ENCODE measurements around the gene CCDC88B.

The CCDC88B gene

GRCh38 chr11:64368673-64369074, 28.7 kb downstream of the CCDC88B start:
- Histone ChIP-seq H3K27ac (ENCODE audit: low read depth, low read length) (no peak overlapping the region), H3K27me3 (ENCODE audit: low read length) (no peaks in the 10 kb centered on the region), H3K36me3 (ENCODE audit: low read length) (no peaks in the 10 kb centered on the region), H3F3A (ENCODE audit: insufficient read depth) (no peaks in the 10 kb centered on the region), H3K9ac (ENCODE audit: low read length) (no peak overlapping the region), H2AFZ (ENCODE audit: low read depth, low read length, severe bottlenecking) (no peak overlapping the region), H4K20me1 (ENCODE audit: low read depth, low read length) (no peaks in the 10 kb centered on the region), H3K9me3 (ENCODE audit: insufficient read depth, low read length) (no peaks in the 10 kb centered on the region), H3K4me2 (ENCODE audit: low read depth, low read length, poor library complexity, severe bottlenecking) (no peak overlapping the region), H3K4me3 (ENCODE audit: insufficient read depth, low read length, poor library complexity, severe bottlenecking) (no peak overlapping the region), H3K9me2 (replicated peaks; ENCODE audit: insufficient read depth, low read length) (no peaks in the 10 kb centered on the region), H3K79me2 (ENCODE audit: insufficient read depth, low read length) (no peaks in the 10 kb centered on the region)
- no peak for TF ChIP-seq EZH2phosphoT487 (conservative IDR thresholded peaks at IDR 0.05; ENCODE audit: low read length)
- TF ChIP-seq CTCF (IDR thresholded peaks at IDR 0.05; ENCODE audit: insufficient read depth, low read length, poor library complexity, severe bottlenecking): no peak

- H3K9me2 ChIP-seq (replicated peaks; ENCODE audit: insufficient read depth, low read length): no peaks in the 10 kb centered on the region
- TF ChIP-seq EZH2phosphoT487 (conservative IDR thresholded peaks at IDR 0.05; ENCODE audit: low read length): no peak
- no peak for TF ChIP-seq CTCF (IDR thresholded peaks at IDR 0.05; ENCODE audit: insufficient read depth, low read length, poor library complexity, severe bottlenecking)
- H4K20me1 ChIP-seq (ENCODE audit: low read depth, low read length): no peaks in the 10 kb centered on the region
- H3K9ac ChIP-seq (ENCODE audit: low read length): no peak overlapping the region
- H2AFZ ChIP-seq (ENCODE audit: low read depth, low read length, severe bottlenecking): no peak overlapping the region
- no peaks in the 10 kb centered on the region for H3K79me2 ChIP-seq (ENCODE audit: insufficient read depth, low read length)
- no peak overlapping the region for H3K4me3 ChIP-seq (ENCODE audit: insufficient read depth, low read length, poor library complexity, severe bottlenecking)
- H3K4me2 ChIP-seq (ENCODE audit: low read depth, low read length, poor library complexity, severe bottlenecking): no peak overlapping the region
- no peak overlapping the region for H3K27ac ChIP-seq (ENCODE audit: low read depth, low read length)
- H3K9me3 ChIP-seq (ENCODE audit: insufficient read depth, low read length): no peaks in the 10 kb centered on the region
- H3K27me3 ChIP-seq (ENCODE audit: low read length): no peaks in the 10 kb centered on the region
- no peaks in the 10 kb centered on the region for H3K36me3 ChIP-seq (ENCODE audit: low read length)
- no peaks in the 10 kb centered on the region for H3F3A ChIP-seq (ENCODE audit: insufficient read depth)
These were observed 29.7 kb downstream of the CCDC88B start for GRCh38 chr11:64369440-64370421.

GRCh38 chr11:64371201-64371600, 31.2 kb downstream of the CCDC88B start:
- Histone ChIP-seq H3K9ac (ENCODE audit: low read length) (no peak overlapping the region), H3K79me2 (ENCODE audit: insufficient read depth, low read length) (no peaks in the 10 kb centered on the region), H2AFZ (ENCODE audit: low read depth, low read length, severe bottlenecking) (no peak overlapping the region), H4K20me1 (ENCODE audit: low read depth, low read length) (no peaks in the 10 kb centered on the region), H3K9me3 (ENCODE audit: insufficient read depth, low read length) (no peaks in the 10 kb centered on the region), H3K4me2 (ENCODE audit: low read depth, low read length, poor library complexity, severe bottlenecking) (no peak overlapping the region), H3K4me3 (ENCODE audit: insufficient read depth, low read length, poor library complexity, severe bottlenecking) (no peak overlapping the region), H3K27me3 (ENCODE audit: low read length) (no peaks in the 10 kb centered on the region), H3K27ac (ENCODE audit: low read depth, low read length) (no peak overlapping the region), H3K9me2 (replicated peaks; ENCODE audit: insufficient read depth, low read length) (no peaks in the 10 kb centered on the region), H3K36me3 (ENCODE audit: low read length) (no peaks in the 10 kb centered on the region), H3F3A (ENCODE audit: insufficient read depth) (no peaks in the 10 kb centered on the region)
- TF ChIP-seq EZH2phosphoT487 (conservative IDR thresholded peaks at IDR 0.05; ENCODE audit: low read length): no peak
- TF ChIP-seq CTCF (IDR thresholded peaks at IDR 0.05; ENCODE audit: insufficient read depth, low read length, poor library complexity, severe bottlenecking): no peak

All from SU-DHL-6 (cell line).